ENCODE results near the gene PDK2.

PDK2 gene

DNA sequence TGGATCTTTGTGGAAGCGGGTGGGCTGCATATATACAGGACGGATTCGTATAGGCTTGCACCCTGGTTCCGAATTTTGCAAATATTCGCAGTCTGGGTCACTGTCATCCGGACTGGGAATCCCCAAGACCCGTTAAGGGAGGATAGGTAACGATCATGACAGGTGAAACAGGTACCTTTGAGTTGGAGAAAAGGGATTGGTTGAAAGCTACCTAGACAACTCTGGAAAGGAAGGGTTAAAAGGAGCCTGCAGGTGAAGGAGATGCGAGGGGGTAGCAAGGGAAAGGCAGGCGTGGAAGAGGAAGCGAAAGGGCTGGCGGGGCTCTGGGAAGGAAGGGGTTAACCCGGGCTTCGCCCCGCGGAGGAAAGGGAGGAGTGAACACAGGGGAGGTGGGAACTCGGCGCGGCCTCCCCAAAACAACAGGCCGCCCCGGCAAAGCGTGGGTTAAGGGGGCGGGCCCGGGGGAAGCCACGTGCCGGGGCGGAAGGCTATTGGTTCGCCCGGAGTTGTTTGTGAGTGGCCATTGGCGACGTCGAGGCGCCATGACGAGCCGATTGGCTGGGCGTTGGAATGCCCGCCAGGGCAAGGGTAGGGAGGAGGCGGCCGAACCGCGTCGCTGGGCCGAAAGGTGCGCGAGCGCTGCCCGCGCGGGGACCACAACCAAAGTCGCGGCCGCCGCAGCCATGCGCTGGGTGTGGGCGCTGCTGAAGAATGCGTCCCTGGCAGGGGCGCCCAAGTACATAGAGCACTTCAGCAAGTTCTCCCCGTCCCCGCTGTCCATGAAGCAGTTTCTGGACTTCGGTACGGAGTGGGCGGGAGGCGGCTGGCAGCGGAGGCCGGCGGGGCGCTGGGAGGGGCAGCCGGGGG, at the start of gene PDK2:
Gene PDK2, plus strand, starts transcription at position 599 of the 867 bp plus-strand sequence. Its CDS starts 85 bp downstream, at position 684.
- DNase-seq: peak; percentile 62

DNA sequence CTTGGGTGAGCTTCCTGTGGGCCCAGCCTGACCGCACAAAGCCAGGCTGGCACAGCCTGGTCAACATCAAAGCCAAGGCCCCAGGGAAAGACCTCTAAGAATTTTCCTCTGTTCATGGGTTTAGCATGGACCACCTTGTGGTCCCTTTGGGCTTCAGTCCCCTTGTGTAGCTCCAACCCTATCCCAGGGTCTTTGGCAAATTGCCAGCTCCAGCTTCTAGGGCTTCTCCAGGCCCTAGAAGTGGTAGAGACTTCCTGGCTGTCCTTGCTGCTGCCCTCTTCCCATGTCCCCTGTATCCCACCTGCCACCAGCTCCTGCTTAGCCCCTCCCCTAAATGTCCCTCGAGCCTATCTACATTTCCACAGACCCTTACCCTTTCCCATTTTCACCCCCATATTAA, 49.0 kb upstream of the PDK2 start:
- DNase-seq: no peak

DNA sequence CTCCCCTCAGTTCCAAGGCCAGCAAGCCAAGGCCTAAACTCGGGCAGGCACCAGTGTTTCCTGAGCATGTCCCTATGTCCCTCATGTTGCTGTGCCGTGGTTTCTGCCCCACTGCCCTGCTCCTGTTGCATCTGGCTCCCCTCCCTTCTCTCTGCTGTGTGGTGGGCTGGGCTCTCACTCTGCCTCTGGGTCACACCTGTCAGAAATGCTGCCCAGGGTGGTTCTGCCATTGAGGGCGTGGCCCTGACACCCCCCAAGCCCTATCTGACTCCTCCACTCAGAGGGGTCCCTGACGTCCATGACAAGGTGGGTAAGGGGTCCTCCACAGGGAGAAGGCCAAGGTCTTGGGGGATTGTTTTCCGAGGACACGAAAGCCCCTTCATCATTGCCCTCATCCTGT, 48.5 kb upstream of the PDK2 start:
- no peak for DNase-seq

GRCh38 chr17:50047083-50047482, 48.1 kb upstream of the PDK2 start:
- DNase-seq: no peak

GRCh38 chr17:50047488-50048126, 47.5 kb upstream of the PDK2 start:
- no peak for DNase-seq

DNA sequence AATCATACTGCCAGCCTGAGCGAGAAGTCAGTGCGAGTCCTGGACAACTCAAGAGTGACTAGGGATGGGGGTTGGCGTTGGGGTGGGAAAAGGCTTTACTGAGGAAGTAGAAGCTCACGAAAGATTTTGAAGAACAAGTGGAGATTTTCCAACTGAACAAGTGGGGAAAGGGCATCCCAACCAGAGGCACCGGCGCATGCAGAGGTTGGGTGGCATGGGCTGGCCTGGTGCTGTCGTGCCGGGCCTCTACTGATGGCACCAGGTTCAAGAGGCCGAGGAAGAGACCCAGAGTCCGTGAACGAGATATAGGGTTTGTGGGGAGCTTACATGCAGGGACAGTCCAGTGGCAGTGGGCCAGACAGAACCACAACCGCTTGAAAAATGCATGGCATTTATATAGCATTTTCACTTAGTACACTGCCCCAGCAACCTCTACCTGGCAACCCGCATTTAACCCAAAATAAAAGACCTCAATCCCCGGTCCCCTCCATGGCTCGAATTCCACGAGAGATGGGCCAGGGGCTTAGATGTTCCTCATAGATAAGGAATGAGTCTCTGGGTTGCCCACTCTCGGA, 46.9 kb upstream of the PDK2 start:
- no peak for DNase-seq

DNA sequence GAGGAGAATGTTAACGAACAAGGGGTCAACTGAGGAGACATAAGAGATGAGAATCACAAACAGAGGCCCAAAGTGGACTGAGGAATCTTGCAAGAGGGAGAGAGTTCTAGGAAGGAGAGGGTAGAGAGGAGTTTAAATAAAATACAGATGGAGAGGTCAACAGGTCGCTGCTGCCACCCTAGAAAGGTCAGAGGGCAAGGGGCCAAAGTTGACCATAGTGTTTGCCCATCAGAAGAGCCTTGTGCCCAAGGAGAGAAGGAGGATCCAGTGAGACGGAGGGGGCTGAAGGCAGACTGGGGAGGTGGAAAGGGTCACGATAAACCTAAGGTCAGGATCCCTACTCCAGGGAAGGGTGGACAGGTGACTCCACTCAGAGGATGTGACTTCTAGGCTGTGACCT, 46.2 kb upstream of the PDK2 start:
- no peak for DNase-seq

GRCh38 chr17:50049636-50050035, 45.5 kb upstream of the PDK2 start:
- DNase-seq: no peak

DNA sequence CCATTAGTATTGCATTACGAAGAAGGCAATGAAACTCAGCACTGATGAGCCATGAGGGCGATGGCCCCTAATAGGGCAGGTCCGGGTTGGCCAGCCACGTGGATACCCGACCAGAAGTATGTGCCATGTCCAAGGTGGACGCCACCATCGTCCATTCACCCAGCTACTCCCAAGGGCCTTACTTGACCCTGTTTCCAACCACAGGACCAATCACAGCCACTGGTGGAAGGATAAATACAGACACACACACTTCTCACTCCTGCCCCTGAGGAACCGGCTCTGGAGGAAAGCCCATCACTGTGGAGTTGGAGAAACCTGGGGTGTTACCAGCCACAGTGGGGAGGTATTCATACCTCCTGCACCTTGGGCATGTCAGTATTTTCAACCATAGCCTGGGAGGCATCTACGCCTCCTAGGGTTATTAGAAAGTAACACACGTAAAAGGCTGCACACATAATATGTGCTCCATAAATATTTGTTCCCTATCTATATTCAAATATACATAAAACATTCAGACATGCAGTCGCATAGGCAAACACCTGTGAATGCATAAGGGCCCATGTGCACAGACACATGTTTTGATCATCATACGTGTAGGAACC, 44.6 kb upstream of the PDK2 start:
- no peak for DNase-seq

GRCh38 chr17:50051082-50051576, 44.0 kb upstream of the PDK2 start:
- no peak for DNase-seq

DNA sequence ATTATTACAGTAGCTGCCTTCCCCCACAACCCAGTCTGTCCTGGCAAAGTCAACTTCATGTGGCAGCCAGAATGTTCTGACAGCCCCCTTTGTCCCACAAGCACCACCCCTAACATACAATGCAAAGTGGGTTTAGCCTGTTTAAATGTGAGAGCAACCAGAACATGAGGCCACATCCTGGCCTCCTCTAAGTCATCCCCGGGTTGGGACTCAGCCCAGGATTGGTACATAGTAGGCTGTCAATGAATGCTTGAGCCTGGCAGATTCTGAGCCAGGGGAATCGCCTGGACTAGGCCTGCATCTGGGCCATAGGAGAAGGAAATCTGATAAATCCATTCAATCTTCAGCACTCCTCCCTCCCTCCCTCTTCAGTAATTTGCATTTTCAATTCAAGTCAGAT, 43.5 kb upstream of the PDK2 start:
- no peak for DNase-seq

- no peak for DNase-seq
Measured at GRCh38 chr17:50052241-50052796, 42.8 kb upstream of the PDK2 start.

GRCh38 chr17:50052822-50053653, 42.1 kb upstream of the PDK2 start:
- DNase-seq: no peak

- DNase-seq: no peak
Measured at GRCh38 chr17:50053654-50053960, 41.5 kb upstream of the PDK2 start.

- no peak for DNase-seq
Measured at GRCh38 chr17:50055055-50055425, 40.1 kb upstream of the PDK2 start.

DNA sequence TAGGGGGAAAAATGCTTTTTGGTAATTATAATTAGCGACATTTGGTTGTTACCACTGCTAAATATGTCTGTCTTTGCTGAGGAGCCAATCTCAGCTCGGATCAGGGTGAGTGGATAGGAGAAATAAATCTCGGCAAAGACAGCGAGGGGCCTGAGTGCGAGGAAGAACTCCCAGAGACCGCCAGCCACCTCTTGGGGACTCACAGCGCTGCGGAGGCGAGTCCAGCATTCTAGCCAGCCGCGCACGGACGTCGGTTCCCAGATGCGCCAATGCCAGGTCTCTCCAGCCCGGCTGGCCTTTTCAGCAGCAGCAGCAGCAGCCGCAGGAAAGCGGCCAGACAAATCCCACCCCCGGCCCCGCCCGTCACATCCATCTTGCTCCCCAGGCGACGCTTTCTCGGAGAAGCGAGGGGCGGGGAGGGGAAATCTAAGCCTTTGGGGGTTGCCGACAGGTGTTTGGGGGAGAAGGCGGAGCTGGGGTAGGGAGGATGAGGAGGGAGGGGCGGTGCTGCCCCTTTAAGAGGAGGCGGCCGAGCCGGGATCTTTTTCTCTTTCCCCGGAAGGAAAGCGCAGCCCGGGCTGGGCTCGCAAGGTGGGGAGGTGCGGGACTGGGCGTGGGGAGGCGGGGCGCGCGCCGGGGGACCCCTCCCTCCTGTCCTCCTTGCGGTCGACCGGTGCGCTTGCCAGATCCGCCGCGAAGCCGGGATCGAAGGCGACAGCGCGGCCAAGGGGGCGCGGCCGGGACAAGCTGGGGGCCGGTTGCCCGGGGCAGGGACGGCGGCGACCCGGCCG, 39.5 kb upstream of the PDK2 start, which contains the start of gene ITGA3:
Gene ITGA3, plus strand, starts transcription at position 685 of the 791 bp plus-strand sequence. CDS start 330 bp downstream, outside the sequence.
- no peak for DNase-seq

- no peak for DNase-seq
Measured at GRCh38 chr17:50056217-50056960, 38.8 kb upstream of the PDK2 start.

GRCh38 chr17:50056961-50057330, 38.2 kb upstream of the PDK2 start:
- DNase-seq: no peak

- DNase-seq: no peak
Measured at GRCh38 chr17:50057521-50057991, 37.6 kb upstream of the PDK2 start.

DNA sequence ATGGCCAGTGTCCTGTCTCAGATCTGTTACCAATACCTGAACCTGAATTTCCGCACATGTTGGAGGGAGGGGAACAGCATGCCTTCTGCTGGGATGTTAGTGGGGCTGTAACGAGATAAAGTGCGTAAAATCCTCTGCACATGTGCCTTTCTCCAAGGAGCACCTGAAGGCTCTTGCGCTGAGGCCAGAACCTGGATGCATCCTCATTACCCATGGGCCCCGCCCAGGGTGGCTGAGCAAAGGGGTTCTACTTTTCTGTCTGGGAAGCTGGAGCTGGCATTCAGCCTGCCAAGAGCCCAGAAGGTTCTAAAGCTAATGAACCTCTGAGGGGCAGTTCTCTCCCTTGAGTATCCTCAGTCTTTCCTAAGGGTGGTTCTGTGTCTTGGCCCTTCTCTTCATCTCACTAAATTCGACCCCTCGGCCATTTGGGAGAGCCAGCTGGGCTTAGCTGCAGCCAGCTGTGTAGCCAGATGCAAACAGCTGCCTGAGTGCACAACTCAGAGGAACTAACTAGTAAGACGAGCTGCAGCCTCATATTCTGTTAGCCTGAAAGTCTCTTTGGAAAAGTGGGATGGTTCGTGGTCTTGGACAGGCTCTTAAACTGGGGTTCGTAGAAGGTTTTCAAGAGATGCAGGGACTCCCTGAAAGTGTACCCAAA, 36.7 kb upstream of the PDK2 start:
- no peak for DNase-seq

Data from cortex of kidney (tissue), 1 donor.